Testis (tissue), 2 donors: ENCODE data around the gene CLEC20A.

Experiments
- POLR2A ChIP-seq: fragments of 450-650 bp; IDR thresholded peaks from one replicate; pipeline ENCODE4 v1.6.1; 2017; ENCODE audit warnings: antibody characterized with exemption, mild to moderate bottlenecking, moderate library complexity
- TF ChIP-seq, protein P1 (sequence below), 3 experiments: fragments of 450-650 bp in 2 of 3; fragments of 200-600 bp in 1 of 3; sonication (generic) in 1 of 3; IDR thresholded peaks; one replicate each; pipeline ENCODE4 v1.5.1; 2016 to 2019; ENCODE audit warnings: antibody characterized with exemption in 3 of 3, mild to moderate bottlenecking in 2 of 3, moderate library complexity in 1 of 3

DNA sequence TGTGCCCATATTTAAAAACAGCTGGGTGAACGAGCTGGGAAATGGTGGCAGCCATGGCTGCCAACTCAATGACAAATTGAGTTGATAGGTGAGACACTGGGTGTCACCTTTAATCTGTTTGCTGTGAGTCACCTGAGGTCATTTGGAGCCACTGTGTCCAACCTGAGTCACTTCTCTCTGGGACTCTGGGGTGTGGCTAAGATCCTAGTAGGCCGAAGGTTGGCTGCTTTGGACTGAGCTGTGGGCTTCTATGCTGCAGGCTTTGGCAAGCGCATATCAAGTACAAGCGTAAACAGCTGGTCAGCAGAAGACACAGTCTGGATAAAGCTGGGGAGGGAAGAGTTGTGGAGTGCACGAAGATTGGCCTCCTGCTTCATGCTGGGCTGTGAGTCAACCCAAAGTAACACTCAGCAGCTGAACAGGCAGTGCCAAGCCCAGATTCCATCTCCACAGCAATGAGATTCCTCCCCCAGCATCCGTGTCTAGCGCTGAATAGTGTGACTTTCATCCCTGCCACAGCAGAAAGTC lies 40.1 kb upstream of the CLEC20A start:
- TF ChIP-seq, protein P1, sequence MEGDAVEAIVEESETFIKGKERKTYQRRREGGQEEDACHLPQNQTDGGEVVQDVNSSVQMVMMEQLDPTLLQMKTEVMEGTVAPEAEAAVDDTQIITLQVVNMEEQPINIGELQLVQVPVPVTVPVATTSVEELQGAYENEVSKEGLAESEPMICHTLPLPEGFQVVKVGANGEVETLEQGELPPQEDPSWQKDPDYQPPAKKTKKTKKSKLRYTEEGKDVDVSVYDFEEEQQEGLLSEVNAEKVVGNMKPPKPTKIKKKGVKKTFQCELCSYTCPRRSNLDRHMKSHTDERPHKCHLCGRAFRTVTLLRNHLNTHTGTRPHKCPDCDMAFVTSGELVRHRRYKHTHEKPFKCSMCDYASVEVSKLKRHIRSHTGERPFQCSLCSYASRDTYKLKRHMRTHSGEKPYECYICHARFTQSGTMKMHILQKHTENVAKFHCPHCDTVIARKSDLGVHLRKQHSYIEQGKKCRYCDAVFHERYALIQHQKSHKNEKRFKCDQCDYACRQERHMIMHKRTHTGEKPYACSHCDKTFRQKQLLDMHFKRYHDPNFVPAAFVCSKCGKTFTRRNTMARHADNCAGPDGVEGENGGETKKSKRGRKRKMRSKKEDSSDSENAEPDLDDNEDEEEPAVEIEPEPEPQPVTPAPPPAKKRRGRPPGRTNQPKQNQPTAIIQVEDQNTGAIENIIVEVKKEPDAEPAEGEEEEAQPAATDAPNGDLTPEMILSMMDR (IDR thresholded peaks at IDR 0.05), result no peak
- TF ChIP-seq POLR2A, result no peak
